GM18861 (cell line): Measurements from ENCODE around the gene CDC6.
"Not testable (repeated sequence)": the region's sequence is repeated elsewhere in the genome, so short reads cannot be mapped to it uniquely, and the experiment has no call there.

ENCODE experiments used
- ATAC-seq: cut with Tn5 transposase; IDR thresholded peaks from one replicate; pipeline ENCODE4 v1.9.1; 2021; ENCODE audit not compliant: unreplicated experiment

The CDC6 gene

DNA sequence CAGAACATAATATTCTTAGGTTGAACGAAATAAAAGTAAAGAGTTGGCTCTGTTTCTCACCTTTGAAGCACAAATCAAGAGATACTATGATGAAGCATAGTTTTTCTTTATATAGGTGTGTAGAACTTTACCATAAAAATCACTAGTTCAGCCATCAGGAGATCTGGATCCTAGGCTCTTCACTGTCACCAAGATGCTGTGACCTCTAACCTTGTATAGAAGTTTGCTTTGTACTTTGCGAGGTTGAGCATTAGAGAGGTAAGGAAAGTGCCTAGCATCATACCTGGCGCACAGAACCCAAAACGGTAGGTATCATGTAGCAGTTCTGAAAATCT lies 553 bp upstream of the CDC6 start:
- ATAC-seq: no peak

DNA sequence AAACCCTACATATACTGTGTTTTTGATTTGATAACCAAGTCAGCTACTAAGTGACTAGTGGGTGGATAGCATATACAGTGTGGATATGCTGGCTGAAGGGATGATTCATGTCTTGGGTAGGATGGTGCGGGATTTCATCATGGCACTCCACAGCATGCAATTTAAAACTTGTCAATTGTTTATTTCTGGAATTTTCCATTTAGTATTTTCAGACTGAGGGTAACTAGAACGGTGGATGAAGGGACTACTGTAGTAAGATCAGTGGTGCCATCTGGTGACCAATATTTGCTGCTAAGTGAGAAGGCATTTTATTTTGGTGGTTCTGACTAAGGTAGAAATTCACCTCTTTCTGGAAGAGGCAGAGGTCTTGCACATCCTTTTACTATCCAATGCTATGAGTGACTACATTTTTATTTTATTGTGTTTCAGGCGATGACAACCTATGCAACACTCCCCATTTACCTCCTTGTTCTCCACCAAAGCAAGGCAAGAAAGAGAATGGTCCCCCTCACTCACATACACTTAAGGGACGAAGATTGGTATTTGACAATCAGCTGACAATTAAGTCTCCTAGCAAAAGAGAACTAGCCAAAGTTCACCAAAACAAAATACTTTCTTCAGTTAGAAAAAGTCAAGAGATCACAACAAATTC lies 3.1 kb downstream of the CDC6 start:
- no peak for ATAC-seq

DNA sequence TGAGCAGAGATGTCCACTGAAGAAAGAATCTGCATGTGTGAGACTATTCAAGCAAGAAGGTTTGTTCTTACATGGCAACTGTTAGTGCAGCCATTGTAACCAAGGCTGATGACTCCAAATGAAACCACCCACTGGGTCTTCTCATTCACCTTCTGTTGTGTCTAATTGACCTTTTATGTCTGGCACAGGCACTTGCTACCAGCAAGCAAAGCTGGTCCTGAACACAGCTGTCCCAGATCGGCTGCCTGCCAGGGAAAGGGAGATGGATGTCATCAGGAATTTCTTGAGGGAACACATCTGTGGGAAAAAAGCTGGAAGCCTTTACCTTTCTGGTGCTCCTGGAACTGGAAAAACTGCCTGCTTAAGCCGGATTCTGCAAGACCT lies 3.6 kb downstream of the CDC6 start:
- no peak for ATAC-seq

DNA sequence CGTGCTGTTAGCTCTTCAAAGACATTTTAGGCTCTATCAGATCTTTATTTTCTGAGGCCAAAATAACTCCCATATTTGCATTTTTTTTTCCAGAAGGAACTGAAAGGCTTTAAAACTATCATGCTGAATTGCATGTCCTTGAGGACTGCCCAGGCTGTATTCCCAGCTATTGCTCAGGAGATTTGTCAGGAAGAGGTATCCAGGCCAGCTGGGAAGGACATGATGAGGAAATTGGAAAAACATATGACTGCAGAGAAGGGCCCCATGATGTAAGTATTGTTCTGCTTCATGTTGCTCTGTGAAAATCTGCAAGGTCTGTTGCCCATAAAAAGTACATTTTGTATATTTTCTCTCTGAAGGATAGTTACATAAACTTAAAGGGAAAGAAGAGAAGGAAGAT lies 5.7 kb downstream of the CDC6 start:
- no peak for ATAC-seq

DNA sequence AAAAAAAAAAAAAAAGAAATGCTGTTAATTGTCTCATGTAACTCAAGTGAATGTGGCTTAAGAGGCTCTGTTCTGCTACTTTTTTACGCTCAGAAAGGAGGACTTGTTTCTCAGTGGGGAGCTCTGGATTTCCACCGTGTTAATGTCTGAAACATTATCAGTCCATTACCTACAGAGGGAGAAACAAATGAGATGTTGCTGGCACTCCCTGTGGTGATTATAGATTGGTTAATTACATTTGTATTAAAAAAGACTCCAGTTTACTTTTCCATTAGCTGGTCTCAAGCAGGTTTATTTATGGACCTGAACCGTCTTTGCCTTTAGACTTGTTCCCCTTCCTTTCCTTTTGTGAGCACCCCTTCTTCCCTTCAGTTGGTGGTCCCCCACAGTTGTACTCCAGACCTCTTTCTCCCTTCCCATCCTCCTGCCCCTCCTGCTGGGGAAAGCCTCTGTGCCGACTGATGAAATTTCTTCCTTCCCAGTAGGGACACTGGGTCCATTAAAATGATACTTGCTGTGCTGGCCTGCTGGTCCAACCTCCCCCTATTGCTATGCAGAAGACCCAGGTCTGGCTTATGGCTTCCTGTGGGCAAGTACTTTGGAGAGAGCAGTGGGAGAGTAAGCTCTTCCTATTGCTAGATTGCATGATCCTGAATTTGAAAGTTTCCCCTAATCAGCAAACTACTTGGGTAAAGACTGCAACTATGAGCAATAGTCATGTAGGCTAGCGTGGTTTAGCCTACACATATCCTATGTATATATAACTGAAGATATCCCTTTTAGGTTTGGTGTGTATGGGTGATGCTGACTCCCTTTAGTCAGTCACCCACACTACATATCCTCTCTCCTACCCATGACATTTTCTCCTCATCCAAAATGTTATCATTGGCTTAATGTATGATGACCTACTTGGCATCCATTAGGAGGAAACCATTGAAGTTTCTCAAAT lies 8.1 kb downstream of the CDC6 start:
- ATAC-seq: no peak

DNA sequence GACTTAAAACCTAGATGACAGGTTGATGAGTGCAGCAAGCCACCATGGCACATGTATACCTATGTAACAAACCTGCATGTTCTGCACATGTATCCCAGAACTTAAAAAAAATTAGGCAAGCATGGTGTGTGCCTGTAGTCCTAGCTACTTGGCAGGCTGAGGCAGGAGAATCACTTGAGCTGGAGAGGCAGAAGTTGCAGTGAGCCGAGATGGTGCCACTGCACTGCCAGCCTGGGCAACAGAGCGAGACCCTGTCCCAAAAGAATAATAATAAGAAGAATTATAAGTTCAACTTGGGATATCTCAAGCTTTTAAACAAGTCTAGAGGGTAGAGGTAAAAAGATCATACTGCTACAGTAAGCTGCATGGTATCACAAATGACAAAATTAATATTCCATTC lies 9.8 kb downstream of the CDC6 start:
- ATAC-seq: no peak

DNA sequence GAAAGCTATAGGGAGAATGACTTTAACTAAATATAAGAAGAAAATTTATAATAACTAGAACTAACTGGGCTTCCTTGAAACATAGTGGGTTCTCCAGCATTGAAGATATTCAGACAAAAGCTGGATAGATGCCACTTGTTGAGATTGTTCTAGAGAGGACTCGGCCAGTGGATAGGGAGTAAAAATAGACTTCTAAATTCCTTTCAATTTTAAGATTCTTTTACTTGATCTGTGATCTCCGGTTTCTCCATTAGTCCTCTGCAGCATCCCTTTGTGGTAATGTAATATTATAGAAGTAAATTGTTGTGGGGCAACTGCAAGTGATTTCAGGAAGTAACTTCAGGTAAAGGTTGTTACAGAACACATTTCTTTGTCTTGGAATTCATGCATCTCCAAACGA lies 11.0 kb downstream of the CDC6 start:
- no peak for ATAC-seq

DNA sequence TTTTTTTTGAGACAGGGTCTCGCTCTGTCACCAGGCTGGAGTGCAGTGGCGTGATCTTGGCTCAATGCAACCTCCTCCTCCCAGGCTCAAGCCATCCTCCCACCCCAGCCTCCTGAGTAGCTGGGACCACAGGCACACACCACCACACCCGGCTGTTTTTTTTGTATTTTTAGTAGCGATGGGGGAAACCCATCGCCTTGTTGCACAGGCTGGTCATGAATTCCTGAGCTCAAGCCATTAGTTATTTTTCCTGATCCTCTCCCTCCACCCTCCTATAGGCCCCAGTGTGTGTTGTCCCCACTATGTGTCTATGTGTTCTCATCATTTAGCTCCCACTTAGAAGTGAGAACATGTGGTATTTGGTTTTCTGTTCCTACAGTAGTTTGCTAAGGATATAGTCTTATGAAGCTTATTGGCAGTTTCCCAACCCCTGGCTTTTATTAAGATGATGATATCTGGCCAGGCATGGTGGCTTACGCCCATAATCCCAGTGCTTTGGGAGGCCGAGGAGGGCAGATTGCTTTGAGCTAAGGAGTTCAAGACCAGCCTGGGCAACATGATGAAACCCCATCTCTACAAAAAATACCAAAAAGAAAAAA lies 11.6 kb downstream of the CDC6 start:
- ATAC-seq: not testable (repeated sequence)

DNA sequence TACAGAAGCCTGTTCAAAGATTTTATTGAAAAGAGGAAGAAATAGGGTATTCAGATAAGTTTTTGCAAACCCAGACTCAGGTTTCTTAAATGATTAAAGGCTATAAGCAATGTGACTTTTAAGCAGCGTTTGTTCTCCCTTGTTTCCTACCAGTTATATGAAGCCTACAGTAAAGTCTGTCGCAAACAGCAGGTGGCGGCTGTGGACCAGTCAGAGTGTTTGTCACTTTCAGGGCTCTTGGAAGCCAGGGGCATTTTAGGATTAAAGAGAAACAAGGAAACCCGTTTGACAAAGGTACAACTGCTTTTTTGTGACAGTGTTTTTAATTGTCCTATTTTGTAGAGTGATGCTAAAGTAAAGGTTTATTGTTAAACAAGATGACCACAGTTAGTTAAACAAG lies 13.6 kb downstream of the CDC6 start:
- no peak for ATAC-seq

DNA sequence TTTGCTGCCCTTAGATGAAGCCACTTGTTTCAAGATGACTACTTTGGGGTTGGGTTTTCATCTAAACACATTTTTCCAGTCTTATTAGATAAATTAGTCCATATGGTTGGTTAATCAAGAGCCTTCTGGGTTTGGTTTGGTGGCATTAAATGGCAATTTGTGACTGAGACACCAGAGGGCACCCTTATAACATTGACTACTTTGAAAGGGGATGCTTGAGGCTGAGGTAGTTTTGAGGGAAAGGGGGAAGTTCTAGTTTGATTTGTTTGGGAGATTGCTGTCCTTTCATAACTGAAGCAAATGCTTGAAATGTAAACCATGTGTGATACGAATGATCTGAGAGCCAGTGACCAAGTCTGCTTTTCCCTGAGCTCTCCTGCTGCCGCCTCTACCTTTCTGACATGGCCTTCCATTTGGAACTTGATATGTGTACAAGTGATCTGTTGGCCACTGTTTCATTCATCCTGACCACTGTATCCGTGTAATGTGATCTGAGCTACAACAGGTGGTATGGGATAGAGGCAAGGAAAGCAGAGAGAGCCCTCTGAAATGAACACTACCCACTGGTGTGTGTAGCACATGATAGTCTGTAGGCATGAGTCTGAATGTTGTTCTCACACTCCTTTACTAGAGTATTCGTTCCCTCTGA lies 15.5 kb downstream of the CDC6 start:
- no peak for ATAC-seq

DNA sequence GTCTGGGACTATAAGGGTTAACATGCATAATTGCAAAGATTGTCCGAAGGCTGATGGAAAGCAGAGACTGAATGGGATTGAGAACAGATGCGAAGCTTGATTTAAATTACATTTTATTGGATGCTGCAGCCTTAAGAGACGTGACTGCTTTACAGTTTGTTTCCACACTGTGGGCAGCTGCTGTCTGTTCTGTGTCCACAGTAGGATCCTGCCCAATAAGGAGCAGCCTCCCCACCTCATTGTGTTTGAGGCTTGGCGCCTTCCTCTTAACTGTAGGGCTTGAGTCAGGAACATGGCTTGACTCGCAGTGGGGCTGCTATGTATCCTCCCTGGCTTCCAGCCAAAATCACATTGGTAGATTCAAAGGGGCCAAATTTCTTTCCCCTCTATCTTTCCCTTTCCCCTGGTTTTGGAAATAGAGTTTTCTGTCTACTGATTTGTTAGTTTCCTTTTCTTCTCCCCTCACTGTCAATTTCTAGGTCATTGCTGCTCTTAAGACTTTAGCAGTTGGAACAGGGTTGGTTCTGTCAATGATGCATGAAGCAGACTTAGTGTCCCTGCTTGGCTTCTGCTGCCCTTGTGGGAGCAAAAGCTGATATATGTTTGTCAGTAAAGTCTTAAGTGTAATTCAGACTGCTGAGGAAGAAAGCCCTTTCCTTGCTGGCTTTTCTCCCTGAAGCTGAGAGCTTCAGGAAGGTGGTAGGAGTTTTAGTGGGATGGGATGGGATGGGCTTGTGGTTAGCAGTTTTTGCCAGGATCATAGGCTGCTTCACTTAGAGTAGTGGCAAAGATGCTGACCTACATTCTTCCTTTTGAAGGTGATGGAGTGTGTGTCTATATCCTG lies 16.3 kb downstream of the CDC6 start:
- no peak for ATAC-seq

DNA sequence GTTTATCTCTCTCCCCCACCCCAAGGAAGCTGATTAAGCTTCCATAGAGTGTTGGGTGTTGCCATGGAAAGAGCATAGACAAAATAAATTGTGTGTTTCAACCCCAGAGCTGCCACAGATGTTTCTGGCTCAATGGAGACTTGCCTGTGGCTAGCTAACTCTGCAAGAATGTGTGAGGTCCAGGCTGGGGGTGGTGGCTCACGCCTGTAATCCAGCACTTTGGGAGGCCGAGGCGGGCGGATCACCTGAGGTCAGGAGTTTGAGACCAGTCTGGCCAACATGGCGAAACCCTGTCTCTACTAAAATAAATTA lies 16.8 kb downstream of the CDC6 start:
- not testable (repeated sequence) for ATAC-seq

DNA sequence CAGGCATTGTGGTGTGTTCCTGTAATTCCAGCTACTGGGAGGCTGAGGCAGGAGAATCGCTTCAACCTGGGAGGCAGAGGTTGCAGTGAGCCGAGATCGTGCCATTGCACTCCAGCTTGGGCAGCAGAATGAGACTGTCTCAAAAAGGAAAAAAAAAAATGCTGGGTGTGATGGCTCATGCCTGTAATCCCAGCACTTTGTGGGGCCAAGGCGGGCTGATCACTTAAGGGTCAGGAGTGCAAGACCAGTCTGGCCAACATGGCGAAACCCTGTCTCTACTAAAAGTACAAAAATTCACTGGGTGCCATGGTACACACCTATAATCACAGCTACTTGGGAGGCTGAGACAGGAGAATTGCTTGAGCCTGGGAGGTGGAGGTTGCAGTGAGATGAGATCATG lies 17.2 kb downstream of the CDC6 start:
- ATAC-seq: not testable (repeated sequence)

DNA sequence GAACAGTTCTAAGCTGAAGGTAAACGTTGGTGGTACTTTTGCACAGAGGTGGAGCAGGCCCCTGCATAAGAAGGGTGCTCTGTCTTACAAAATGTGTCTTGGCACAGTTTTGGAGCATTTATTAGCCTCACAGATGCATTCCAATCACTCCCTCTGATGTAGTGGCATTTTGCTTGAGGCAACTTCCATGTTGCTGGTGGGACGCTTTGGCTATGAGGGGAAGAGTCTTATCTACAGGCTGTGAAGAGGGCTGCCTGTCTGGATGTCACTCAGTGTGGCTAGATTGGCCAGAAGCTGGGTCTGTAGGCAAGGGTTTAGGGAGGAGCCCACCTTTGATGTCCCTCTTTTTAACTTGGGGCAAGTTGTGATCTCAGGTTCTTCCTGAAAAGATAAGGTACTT lies 18.7 kb downstream of the CDC6 start:
- ATAC-seq: no peak

DNA sequence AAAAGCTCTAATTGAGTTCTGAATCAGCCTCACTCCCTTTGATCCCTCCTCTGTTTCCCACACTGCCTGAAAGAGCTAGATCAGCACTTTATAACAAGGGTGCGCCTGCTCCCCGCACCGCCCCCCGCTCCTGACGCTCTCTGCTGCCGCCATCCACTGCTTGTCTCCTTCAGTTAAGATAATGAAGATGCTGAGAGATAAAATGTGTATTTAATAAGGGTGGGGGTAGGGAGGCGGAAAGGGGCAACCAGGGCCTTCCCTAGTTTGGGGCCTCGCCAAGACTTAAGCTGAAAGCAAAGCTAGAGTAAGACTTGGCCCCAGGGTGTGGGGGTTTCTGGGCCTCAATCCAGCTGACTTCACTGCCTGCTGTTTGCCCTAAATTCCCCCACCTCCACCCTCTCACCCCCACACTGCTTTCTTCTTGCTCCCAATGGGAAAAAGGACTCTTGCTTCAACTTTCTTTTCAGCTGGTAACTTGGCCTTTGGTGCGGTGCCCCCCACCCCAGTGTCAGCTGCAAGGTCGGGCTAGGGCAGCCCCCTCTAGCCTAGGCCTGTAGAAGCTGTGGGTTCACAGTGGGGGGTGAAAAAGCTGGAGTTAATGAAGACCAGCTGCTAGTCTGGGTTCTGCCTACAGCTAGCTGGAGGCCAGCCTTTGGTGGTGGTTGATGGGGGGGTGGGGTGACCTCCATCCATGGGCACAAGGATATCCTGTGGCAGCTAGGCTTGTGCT lies 19.5 kb downstream of the CDC6 start:
- ATAC-seq: no peak

DNA sequence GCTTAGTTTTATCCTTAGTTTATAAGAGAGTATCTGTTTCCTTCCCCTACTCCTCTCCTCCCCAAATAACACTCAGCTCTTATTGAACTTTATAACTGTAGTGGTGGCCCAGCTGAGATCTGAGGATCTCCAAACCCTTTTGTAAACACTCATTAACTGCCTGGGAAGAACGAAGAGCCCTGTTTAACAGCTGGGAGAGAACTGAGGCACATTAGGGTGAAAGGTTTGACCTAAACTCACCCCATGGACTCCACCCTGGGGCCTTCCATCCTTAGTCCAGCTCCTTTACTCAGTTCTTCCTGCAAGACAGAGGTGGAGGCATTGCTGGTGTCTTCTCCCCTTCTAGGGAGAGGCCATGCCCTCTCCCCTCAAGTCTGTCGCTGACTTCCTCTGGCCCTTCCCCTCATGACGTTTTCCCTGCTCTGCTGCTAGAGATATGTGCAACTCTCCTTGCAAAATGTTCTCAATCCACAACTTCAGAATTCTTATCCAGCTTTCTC lies 20.1 kb downstream of the CDC6 start:
- no peak for ATAC-seq

DNA sequence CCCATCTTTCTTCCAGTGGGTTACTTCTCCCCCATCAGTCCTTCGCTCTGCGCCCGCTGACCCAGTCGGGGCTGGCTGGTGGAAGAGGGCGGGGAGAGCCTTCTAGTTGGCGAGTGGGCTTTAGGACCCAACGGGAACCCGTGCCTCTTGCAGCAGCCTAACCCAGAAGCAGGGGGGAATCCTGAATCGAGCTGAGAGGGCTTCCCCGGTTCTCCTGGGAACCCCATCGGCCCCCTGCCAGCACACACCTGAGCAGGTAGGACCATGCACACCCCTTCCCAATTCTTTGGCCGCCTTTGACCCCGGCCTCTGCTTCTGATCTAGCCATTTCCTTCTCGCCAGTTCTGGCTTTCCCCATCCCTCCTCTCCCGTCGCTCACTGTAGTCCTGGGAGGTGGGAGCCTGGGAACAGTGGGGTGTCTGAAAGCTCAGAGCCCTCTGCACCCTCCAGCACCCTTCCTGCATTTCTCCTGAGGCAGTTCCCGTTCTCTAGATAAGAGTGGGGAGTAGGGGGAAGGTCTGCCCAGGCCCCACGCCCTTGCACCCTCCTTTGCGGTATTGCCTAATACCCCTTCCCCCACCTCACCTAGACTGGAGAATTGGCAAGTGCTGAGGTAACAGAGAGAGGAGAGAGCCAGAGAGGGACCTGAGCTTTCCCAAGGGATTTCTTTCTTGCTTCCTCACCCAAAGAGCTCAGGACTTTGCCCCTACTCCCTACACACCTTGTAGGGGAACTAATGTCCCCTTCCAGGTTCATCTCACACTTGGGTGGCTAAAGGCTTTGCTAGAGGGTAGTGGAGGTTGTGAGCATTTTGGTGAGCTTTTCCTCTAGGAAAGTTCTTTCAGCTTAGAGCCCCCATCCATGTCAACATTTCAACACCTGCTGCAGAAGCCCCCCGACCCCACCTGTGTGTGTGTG lies 21.6 kb downstream of the CDC6 start, which contains the start of gene RARA:
Gene RARA (plus strand): TSS at position 150 of the 918 bp plus-strand sequence. CDS start 22,039 bp downstream, outside the sequence.
- ATAC-seq: no peak

DNA sequence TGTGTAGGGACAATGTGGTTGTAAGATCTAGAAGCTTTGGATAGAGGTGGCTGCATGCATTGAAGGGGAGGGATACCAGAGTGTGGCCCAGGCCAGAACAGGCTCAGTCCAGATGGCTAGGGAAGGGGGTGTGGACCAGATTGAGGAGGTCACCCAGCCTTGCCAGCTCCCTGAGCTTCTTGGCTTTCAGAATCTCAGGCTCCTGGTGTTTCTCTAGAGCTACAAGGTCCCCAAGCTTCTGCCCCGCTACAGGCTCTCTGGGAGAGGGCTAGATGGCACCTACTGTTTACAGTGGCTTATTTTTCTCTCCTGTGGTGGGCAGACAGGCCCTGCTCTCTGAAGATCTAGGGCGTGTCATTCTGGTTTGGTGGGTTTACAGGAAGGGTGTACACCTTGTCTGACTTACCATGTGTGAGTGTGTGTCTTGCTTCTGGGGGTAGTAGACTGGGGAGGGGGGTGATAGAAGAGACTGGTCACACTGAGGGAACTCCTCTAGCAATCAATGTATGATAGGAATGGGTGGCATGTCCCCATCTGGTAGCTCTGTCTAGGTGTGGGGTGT lies 22.4 kb downstream of the CDC6 start:
- no peak for ATAC-seq
